Choroid plexus epithelial cell (primary cell): ENCODE data around the gene ESM1.

ENCODE experiments used
- DNase-seq: peaks from one replicate; pipeline ENCODE4 v3.0.0-alpha.2; 2010; ENCODE audit warnings: low read depth
- H3K4me3 ChIP-seq: 2 replicates; pipeline ENCODE4 v1.5.1; 2011; ENCODE audit warnings: low read depth, mild to moderate bottlenecking, control low read depth, low read length, moderate library complexity
- CTCF ChIP-seq: conservative IDR thresholded peaks from 2 replicates; pipeline ENCODE4 v1.5.1; 2011; ENCODE audit warnings: low read depth, mild to moderate bottlenecking, control low read depth, inconsistent platforms, low read length, moderate library complexity

Gene ESM1

DNA sequence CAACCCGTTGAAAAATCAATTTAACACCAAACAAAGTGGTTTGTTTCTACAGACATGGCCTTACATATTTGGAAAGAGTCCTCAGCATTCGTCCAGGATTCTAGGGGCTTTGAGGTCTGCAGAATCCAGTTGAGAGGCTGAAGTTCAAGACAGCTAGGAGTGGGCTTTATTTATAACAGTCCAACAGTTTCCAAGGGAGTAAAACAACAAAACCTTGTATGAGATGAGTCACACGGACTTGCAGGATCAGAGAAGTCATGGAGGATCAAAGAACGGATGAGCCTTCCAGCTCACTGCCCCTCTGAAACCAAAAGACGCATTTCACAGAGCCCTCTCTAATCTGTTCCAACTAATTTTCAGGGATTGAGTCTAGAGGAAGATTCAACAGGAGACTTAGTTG, 11.1 kb upstream of the ESM1 start:
- no peak for TF ChIP-seq CTCF
- H3K4me3 ChIP-seq, result no peak overlapping the region
- peak; percentile 79 for DNase-seq

DNA sequence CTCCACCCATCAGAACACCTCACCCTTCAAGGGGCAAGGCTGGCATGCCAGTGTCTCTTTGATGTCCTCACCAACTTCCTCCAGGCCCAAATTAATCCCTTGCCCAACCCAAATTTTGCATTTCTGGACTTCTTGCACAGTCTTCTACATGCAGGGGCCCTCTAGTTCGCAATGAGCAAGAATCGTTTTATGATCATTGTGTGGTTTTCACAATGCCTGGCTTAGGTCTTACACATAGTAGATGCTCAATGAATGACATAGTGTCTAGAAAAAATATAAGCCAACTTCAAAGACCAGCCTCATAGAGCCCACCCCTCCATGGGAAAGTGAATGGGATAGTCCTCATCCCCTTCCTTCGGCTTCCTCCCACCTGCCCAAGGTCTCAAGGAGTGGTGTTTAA, 9.8 kb upstream of the ESM1 start:
- no peak overlapping the region for H3K4me3 ChIP-seq
- no peak for TF ChIP-seq CTCF
- no peak for DNase-seq

- TF ChIP-seq CTCF, result no peak
- no peak for DNase-seq
- H3K4me3 ChIP-seq, result no peak overlapping the region
Measured at GRCh38 chr5:54994628-54995027, 9.2 kb upstream of the ESM1 start.

- peak; percentile 70 for DNase-seq
- no peak overlapping the region for H3K4me3 ChIP-seq
- no peak for TF ChIP-seq CTCF
Measured at GRCh38 chr5:54993318-54993717, 7.9 kb upstream of the ESM1 start.

GRCh38 chr5:54991416-54991815, 6.0 kb upstream of the ESM1 start:
- no peak overlapping the region for H3K4me3 ChIP-seq
- DNase-seq, result no peak
- no peak for TF ChIP-seq CTCF

DNA sequence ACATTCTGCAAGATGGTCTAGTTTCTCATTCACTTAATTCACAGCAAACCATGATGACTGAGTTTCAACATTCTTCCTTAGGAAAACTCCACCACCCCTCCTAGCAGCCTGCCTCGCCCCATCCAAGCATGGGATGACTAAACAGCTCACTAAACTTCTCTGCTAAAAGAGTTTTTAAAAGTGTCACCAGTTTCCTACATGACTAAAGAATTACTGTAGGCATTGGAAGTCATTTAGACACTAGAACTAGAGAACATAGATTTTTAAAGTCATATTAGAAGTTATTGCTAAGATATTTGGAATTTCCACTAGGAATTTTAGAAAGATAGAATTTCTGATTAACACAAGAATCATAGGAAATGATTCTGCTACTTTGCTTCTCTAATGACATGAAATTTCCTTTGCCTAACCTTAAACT, 5.5 kb upstream of the ESM1 start:
- no peak for TF ChIP-seq CTCF
- H3K4me3 ChIP-seq, result no peak overlapping the region
- DNase-seq, result peak; percentile 62

DNA sequence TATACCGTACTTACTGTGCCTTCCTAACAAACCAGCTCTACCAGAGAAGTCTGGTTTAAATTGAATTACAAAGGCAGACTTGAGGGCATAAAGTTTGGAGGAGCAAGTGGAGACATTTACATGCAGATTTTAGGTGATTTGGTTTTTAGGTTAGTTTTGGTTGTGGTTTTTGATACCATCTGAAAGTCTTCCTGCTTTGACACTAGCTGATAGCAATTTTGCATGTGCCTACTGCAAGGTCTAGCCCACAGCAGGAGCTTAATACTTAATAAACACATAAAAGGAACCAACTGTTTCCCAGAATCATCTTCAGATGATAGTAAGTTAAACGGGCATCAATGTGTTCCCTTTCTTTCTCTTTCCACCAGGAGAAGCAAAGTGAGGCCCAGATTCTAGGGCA, 3.4 kb upstream of the ESM1 start:
- no peak overlapping the region for H3K4me3 ChIP-seq
- TF ChIP-seq CTCF, result no peak
- DNase-seq, result no peak
